ENCODE results near the gene THOC2. TPM values are rescaled to one million over a fixed set of nuclear protein-coding genes. Genes with fewer than 3 reads are reported as not detected.

Gene THOC2
- total and polyA plus RNA-seq, 9 of the 15 experiments (the other 6 are each of a cell fraction or from before 2014, with no cell fraction given) = 131 to 234 (median 192) TPM

- TF ChIP-seq MBD1 (CRISPR knock-in tag; IDR thresholded peaks at IDR 0.05) (no peak), TCFL5 (CRISPR knock-in tag; conservative IDR thresholded peaks at IDR 0.05) (no peak), ZBTB1 (CRISPR knock-in tag; IDR thresholded peaks at IDR 0.05; ENCODE audit: borderline replicate concordance, low read depth) (no peak), HDAC1 (IDR thresholded peaks at IDR 0.05) (peak in 1 of 2 experiments; percentile 53; a peak in 1 of 4 replicates), ZNF280A (IDR thresholded peaks at IDR 0.05; ENCODE audit: low read depth, partially characterized antibody) (no peak), RUNX1 (IDR thresholded peaks at IDR 0.05; ENCODE audit: low read depth) (no peak), ZNF146 (CRISPR knock-in tag; IDR thresholded peaks at IDR 0.05; ENCODE audit: unreplicated experiment) (no peak), STAT5B (CRISPR knock-in tag; IDR thresholded peaks at IDR 0.05) (no peak), CHCHD3 (CRISPR knock-in tag; IDR thresholded peaks at IDR 0.05) (no peak), ZNF444 (CRISPR knock-in tag; IDR thresholded peaks at IDR 0.05) (no peak), ZZZ3 (IDR thresholded peaks at IDR 0.05) (no peak)
- TF ChIP-seq, protein P1, sequence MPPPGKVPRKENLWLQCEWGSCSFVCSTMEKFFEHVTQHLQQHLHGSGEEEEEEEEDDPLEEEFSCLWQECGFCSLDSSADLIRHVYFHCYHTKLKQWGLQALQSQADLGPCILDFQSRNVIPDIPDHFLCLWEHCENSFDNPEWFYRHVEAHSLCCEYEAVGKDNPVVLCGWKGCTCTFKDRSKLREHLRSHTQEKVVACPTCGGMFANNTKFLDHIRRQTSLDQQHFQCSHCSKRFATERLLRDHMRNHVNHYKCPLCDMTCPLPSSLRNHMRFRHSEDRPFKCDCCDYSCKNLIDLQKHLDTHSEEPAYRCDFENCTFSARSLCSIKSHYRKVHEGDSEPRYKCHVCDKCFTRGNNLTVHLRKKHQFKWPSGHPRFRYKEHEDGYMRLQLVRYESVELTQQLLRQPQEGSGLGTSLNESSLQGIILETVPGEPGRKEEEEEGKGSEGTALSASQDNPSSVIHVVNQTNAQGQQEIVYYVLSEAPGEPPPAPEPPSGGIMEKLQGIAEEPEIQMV (tag; conservative IDR thresholded peaks at IDR 0.05; ENCODE audit: low read depth) = no peak
- TF ChIP-seq, protein P2, sequence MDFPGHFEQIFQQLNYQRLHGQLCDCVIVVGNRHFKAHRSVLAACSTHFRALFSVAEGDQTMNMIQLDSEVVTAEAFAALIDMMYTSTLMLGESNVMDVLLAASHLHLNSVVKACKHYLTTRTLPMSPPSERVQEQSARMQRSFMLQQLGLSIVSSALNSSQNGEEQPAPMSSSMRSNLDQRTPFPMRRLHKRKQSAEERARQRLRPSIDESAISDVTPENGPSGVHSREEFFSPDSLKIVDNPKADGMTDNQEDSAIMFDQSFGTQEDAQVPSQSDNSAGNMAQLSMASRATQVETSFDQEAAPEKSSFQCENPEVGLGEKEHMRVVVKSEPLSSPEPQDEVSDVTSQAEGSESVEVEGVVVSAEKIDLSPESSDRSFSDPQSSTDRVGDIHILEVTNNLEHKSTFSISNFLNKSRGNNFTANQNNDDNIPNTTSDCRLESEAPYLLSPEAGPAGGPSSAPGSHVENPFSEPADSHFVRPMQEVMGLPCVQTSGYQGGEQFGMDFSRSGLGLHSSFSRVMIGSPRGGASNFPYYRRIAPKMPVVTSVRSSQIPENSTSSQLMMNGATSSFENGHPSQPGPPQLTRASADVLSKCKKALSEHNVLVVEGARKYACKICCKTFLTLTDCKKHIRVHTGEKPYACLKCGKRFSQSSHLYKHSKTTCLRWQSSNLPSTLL (IDR thresholded peaks at IDR 0.05) = no peak
- TF ChIP-seq, protein P3, sequence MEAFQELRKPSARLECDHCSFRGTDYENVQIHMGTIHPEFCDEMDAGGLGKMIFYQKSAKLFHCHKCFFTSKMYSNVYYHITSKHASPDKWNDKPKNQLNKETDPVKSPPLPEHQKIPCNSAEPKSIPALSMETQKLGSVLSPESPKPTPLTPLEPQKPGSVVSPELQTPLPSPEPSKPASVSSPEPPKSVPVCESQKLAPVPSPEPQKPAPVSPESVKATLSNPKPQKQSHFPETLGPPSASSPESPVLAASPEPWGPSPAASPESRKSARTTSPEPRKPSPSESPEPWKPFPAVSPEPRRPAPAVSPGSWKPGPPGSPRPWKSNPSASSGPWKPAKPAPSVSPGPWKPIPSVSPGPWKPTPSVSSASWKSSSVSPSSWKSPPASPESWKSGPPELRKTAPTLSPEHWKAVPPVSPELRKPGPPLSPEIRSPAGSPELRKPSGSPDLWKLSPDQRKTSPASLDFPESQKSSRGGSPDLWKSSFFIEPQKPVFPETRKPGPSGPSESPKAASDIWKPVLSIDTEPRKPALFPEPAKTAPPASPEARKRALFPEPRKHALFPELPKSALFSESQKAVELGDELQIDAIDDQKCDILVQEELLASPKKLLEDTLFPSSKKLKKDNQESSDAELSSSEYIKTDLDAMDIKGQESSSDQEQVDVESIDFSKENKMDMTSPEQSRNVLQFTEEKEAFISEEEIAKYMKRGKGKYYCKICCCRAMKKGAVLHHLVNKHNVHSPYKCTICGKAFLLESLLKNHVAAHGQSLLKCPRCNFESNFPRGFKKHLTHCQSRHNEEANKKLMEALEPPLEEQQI (IDR thresholded peaks at IDR 0.05) = peak; percentile 71
- TF ChIP-seq, protein P4, sequence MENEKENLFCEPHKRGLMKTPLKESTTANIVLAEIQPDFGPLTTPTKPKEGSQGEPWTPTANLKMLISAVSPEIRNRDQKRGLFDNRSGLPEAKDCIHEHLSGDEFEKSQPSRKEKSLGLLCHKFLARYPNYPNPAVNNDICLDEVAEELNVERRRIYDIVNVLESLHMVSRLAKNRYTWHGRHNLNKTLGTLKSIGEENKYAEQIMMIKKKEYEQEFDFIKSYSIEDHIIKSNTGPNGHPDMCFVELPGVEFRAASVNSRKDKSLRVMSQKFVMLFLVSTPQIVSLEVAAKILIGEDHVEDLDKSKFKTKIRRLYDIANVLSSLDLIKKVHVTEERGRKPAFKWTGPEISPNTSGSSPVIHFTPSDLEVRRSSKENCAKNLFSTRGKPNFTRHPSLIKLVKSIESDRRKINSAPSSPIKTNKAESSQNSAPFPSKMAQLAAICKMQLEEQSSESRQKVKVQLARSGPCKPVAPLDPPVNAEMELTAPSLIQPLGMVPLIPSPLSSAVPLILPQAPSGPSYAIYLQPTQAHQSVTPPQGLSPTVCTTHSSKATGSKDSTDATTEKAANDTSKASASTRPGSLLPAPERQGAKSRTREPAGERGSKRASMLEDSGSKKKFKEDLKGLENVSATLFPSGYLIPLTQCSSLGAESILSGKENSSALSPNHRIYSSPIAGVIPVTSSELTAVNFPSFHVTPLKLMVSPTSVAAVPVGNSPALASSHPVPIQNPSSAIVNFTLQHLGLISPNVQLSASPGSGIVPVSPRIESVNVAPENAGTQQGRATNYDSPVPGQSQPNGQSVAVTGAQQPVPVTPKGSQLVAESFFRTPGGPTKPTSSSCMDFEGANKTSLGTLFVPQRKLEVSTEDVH (IDR thresholded peaks at IDR 0.05; ENCODE audit: low read depth, partially characterized antibody) = peak; percentile 62
Observed at GRCh38 chrX:123732670-123733363, at the start of gene THOC2 (continued).
